SK-N-SH (cell line): ENCODE results near the gene NSUN2. TPM values are rescaled to one million over a fixed set of nuclear protein-coding genes. Genes with fewer than 3 reads are reported as not detected.

ENCODE experiments used
- CTCF ChIA-PET: fragments of 300-600, 350-600 bp; formaldehyde crosslinking; extraction: SDS; loops from one replicate; lab custom pipeline; 2021; lab: Yijun Ruan, JAX
- POLR2A ChIA-PET: fragments of 350-600 bp; sonication (Branson Sonifier 250); formaldehyde crosslinking; extraction: SDS; loops from one replicate; lab custom pipeline; 2020; ENCODE audit warnings: antibody characterized with exemption, inconsistent platforms; lab: Yijun Ruan, JAX
- DNase-seq: peaks from one replicate; pipeline ENCODE4 v3.0.0; 2012
- H2AFZ ChIP-seq: fragments of 200-600 bp; sonication (generic); 2 replicates; pipeline ENCODE4 v1.8.1; 2016; ENCODE audit warnings: antibody characterized with exemption, mild to moderate bottlenecking, low read depth
- H3F3A ChIP-seq: fragments of 200-600 bp; sonication (generic); replicated peaks from 2 replicates; pipeline ENCODE3; 2016; ENCODE audit warnings: antibody characterized with exemption, mild to moderate bottlenecking; ENCODE audit not compliant: insufficient read depth
- H3K27ac ChIP-seq, 2 experiments: fragments of 200-500 bp in 1 of 2; fragments of 200-600 bp in 1 of 2; sonication (Bioruptor generic) in 1 of 2; sonication (generic), shearing (Covaris generic) in 1 of 2; 2 replicates each; pipeline versions ENCODE4 v1.5.1 to v1.6.1; 2014 to 2016; ENCODE audit warnings: low read depth in 2 of 2, inconsistent platforms in 1 of 2, low read length in 1 of 2, mild to moderate bottlenecking in 1 of 2, mixed read lengths in 1 of 2
- H3K27me3 ChIP-seq: fragments of 200-600 bp; sonication (generic), shearing (Covaris generic); 2 replicates; pipeline ENCODE4 v1.6.1; 2016; ENCODE audit warnings: mixed run types; ENCODE audit not compliant: insufficient read depth
- H3K36me3 ChIP-seq, 2 experiments: fragments of 200-500 bp in 1 of 2; fragments of 200-600 bp in 1 of 2; sonication (Bioruptor generic) in 1 of 2; sonication (generic) in 1 of 2; replicated peaks in 1 of 2; 2 replicates each; pipeline versions ENCODE3 to v1.5.1; 2014 to 2016; ENCODE audit warnings: low read length in 1 of 2, mild to moderate bottlenecking in 1 of 2; ENCODE audit not compliant: insufficient read depth in 2 of 2, control insufficient read depth in 1 of 2
- H3K4me1 ChIP-seq, 2 experiments: fragments of 200-500 bp in 1 of 2; fragments of 200-600 bp in 1 of 2; sonication (Bioruptor generic) in 1 of 2; sonication (generic), shearing (Covaris generic) in 1 of 2; 2 replicates each; pipeline versions ENCODE4 v1.5.1 to v1.6.1; 2014 to 2016; ENCODE audit warnings: low read depth in 1 of 2, low read length in 1 of 2, mixed run types in 1 of 2; ENCODE audit not compliant: insufficient read depth in 2 of 2, control insufficient read depth in 1 of 2
- H3K4me2 ChIP-seq: fragments of 200-600 bp; sonication (generic), shearing (Covaris generic); 2 replicates; pipeline ENCODE4 v1.6.1; 2017; ENCODE audit warnings: mixed run types
- H3K4me3 ChIP-seq, 2 experiments: fragments of 200-500 bp in 1 of 2; fragments of 200-600 bp in 1 of 2; sonication (Bioruptor generic) in 1 of 2; sonication (generic), shearing (Covaris generic) in 1 of 2; 2 replicates each; pipeline versions ENCODE4 v1.5.1 to v1.8.1; 2014 to 2016; ENCODE audit warnings: low read depth in 2 of 2, inconsistent platforms in 1 of 2, low read length in 1 of 2, mild to moderate bottlenecking in 1 of 2, mixed read lengths in 1 of 2, moderate library complexity in 1 of 2
- H3K79me2 ChIP-seq: fragments of 200-600 bp; sonication (generic); 2 replicates; pipeline ENCODE4 v1.8.1; 2017; ENCODE audit warnings: mild to moderate bottlenecking; ENCODE audit not compliant: insufficient read depth
- H3K9ac ChIP-seq: fragments of 200-600 bp; sonication (generic); 2 replicates; pipeline ENCODE4 v1.6.1; 2017; ENCODE audit warnings: mixed run types
- H3K9me2 ChIP-seq: fragments of 200-600 bp; sonication (generic); 2 replicates; pipeline ENCODE4 v1.6.1; 2017; ENCODE audit warnings: mixed run types
- H3K9me3 ChIP-seq: fragments of 200-600 bp; sonication (generic); 2 replicates; pipeline ENCODE4 v1.6.1; 2017; ENCODE audit warnings: mixed run types, mild to moderate bottlenecking, moderate library complexity
- H4K20me1 ChIP-seq: fragments of 200-600 bp; sonication (generic); 2 replicates; pipeline ENCODE4 v1.6.1; 2017; ENCODE audit warnings: mild to moderate bottlenecking, mixed run types; ENCODE audit not compliant: insufficient read depth
- EZH2phosphoT487 ChIP-seq: fragments of 200-600 bp; sonication (generic); IDR thresholded peaks from 2 replicates; pipeline ENCODE4 v1.6.1; 2017; ENCODE audit warnings: low read depth, mixed run types, mild to moderate bottlenecking, antibody characterized with exemption, moderate library complexity, borderline replicate concordance
- FOSL2 ChIP-seq: IDR thresholded peaks from 2 replicates; pipeline ENCODE4 v1.4.0; 2012; ENCODE audit warnings: low read depth, mild to moderate bottlenecking, moderate library complexity, borderline replicate concordance
- FOXJ3 ChIP-seq: sonication (generic); formaldehyde crosslinking; IDR thresholded peaks from 2 replicates; pipeline ENCODE4 v1.5.1; 2020; ENCODE audit warnings: mild to moderate bottlenecking, missing genetic modification reagents
- FOXM1 ChIP-seq: IDR thresholded peaks from 2 replicates; pipeline ENCODE4 v1.4.0; 2012; ENCODE audit warnings: low read depth, mild to moderate bottlenecking
- GATA2 ChIP-seq: sonication (generic); formaldehyde crosslinking; IDR thresholded peaks from 2 replicates; pipeline ENCODE4 v1.5.0; 2020; ENCODE audit warnings: mild to moderate bottlenecking, missing genetic modification reagents
- JUND ChIP-seq: IDR thresholded peaks from 2 replicates; pipeline ENCODE4 v1.4.0; 2012
- MXI1 ChIP-seq: IDR thresholded peaks from 2 replicates; pipeline ENCODE4 v1.6.1; 2012; ENCODE audit warnings: mild to moderate bottlenecking, low read depth, low read length, improper control_type of control experiment
- NRF1 ChIP-seq: IDR thresholded peaks from 2 replicates; pipeline ENCODE4 v1.6.1; 2012; ENCODE audit warnings: low read depth, mild to moderate bottlenecking, low read length
- POLR2AphosphoS5 ChIP-seq: IDR thresholded peaks from 2 replicates; pipeline ENCODE4 v1.6.1; 2012; ENCODE audit warnings: low read depth, low read length
- RAD21 ChIP-seq: IDR thresholded peaks from 2 replicates; pipeline ENCODE4 v1.6.1; 2012; ENCODE audit warnings: mild to moderate bottlenecking, low read length
- RCOR1 ChIP-seq: fragments of 150-350 bp; IDR thresholded peaks from 2 replicates; pipeline ENCODE4 v1.6.1; 2017; ENCODE audit warnings: antibody characterized with exemption, low read length
- SIN3A ChIP-seq: IDR thresholded peaks from 2 replicates; pipeline ENCODE4 v1.6.1; 2012; ENCODE audit warnings: low read depth, mild to moderate bottlenecking, low read length, moderate library complexity, borderline replicate concordance
- TAF1 ChIP-seq: IDR thresholded peaks from 2 replicates; pipeline ENCODE4 v1.6.1; 2012; ENCODE audit warnings: low read depth, mild to moderate bottlenecking, low read length, moderate library complexity, borderline replicate concordance
- TEAD4 ChIP-seq: IDR thresholded peaks from 2 replicates; pipeline ENCODE4 v1.4.0; 2012; ENCODE audit warnings: mild to moderate bottlenecking, borderline replicate concordance; ENCODE audit not compliant: insufficient read depth
- WGBS: methylation state at CpG from one replicate; pipeline ENCODE4 v1.1.6; 2017; ENCODE audit warnings: low lambda C conversion rate; 5-methylcytosine and 5-hydroxymethylcytosine counted together
- polyA plus RNA-seq, 3 experiments: library from polyadenylated mRNA; depleted of rRNA; stranded (reverse); fragments of >200 nt; gene quantifications; 2 replicates each; pipeline ENCODE4 v1.2.3, GENCODE V29; 2012
- TF ChIP-seq, protein P1 (sequence below): fragments of 150-350 bp; IDR thresholded peaks from 2 replicates; pipeline ENCODE4 v1.6.1; 2017; ENCODE audit warnings: antibody characterized with exemption, low read length, low read depth, borderline replicate concordance
- TF ChIP-seq, protein P2 (sequence below): IDR thresholded peaks from 2 replicates; pipeline ENCODE4 v1.4.0; 2012; ENCODE audit warnings: low read depth

The NSUN2 gene
- polyA plus RNA-seq, 1 of the 3 experiments (the other 2 are of a cell fraction): 78.9 TPM

DNA sequence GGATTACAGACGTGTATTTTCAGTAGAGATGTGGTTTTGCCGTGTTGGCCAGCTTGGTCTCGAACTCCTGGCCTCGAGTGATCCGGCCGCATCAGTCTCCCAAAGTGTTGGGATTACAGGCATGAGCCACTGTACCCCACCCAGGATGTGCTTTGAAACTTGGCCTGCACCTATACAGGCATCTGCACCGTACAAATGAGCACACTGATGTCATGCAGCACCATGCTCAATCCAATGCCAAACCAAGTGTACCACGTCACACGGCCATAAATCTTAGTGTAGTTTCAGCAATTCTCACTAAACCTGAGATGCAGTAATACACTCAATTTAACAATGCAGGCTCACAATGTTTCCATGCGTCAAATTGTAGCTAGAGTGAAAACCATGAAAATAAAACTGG, 6.3 kb downstream of the NSUN2 start (continued):
- TF ChIP-seq, protein P1, sequence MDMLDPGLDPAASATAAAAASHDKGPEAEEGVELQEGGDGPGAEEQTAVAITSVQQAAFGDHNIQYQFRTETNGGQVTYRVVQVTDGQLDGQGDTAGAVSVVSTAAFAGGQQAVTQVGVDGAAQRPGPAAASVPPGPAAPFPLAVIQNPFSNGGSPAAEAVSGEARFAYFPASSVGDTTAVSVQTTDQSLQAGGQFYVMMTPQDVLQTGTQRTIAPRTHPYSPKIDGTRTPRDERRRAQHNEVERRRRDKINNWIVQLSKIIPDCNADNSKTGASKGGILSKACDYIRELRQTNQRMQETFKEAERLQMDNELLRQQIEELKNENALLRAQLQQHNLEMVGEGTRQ: no peak
- no peak for TF ChIP-seq POLR2AphosphoS5
- TF ChIP-seq RCOR1: no peak
- no peak for TF ChIP-seq FOXJ3
- no peak for TF ChIP-seq GATA2
- TF ChIP-seq FOSL2: no peak

DNA sequence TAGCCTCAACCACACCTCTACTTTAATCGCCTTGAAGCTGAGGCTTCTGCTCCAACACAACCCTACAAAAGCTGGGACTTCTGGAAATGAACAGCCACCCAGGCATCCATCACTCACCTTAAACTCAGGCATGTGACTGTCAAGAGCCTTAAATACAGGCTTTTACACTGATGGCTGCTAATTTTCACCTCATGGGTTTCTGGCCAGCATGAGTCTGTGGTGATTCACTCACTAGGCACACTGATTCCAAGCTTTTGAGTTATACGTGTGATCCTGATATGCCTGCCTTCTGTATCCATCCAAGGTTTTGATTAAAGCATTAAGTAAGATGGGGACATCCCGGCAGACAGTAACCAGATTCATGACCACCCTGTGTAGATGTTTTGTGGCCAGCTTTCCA, 8.9 kb downstream of the NSUN2 start:
- no peak overlapping the region for H3K4me2 ChIP-seq
- H3K79me2 ChIP-seq: peaks cover 84% of the 10 kb centered on the region
- no peaks in the 10 kb centered on the region for H3K4me1 ChIP-seq
- H3F3A ChIP-seq: peaks cover 11% of the 10 kb centered on the region
- H2AFZ ChIP-seq: no peak overlapping the region
- no peak overlapping the region; a peak in 1 of 4 replicates for H3K27ac ChIP-seq
- H3K9me2 ChIP-seq: no peaks in the 10 kb centered on the region
- H4K20me1 ChIP-seq: peaks cover 31% of the 10 kb centered on the region; the same call in 1 of the 2 replicates
- POLR2A ChIA-PET: no interaction called here
- no peak overlapping the region for H3K4me3 ChIP-seq
- DNase-seq: no peak
- TF ChIP-seq GATA2: no peak
- TF ChIP-seq NRF1: no peak
- TF ChIP-seq SIN3A: no peak
- no peak for TF ChIP-seq RCOR1
- no peak for TF ChIP-seq MXI1
- no peak for TF ChIP-seq POLR2AphosphoS5
- no peak for TF ChIP-seq TEAD4
- TF ChIP-seq, protein P2, sequence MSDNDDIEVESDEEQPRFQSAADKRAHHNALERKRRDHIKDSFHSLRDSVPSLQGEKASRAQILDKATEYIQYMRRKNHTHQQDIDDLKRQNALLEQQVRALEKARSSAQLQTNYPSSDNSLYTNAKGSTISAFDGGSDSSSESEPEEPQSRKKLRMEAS: no peak
- TF ChIP-seq TAF1: no peak
- TF ChIP-seq FOXM1: no peak
- no peak for TF ChIP-seq EZH2phosphoT487
- TF ChIP-seq, all 33 proteins: peak for 0
- Histone ChIP-seq H3K27me3 (no peaks in the 10 kb centered on the region), H3K9me3 (no peaks in the 10 kb centered on the region), H3K36me3 (peaks cover 82 to 89% of the 10 kb centered on the region in 2 experiments), H3K9ac (no peak overlapping the region)
- WGBS: 87% methylated on average over 3 of the region's 3 CpGs
- CTCF ChIA-PET: interaction anchor here (0.7 to 1.0 kb wide), 2 partner anchors 41 to 167 kb away, joined by 3 read pairs; no protein-coding TSS in a partner anchor

DNA sequence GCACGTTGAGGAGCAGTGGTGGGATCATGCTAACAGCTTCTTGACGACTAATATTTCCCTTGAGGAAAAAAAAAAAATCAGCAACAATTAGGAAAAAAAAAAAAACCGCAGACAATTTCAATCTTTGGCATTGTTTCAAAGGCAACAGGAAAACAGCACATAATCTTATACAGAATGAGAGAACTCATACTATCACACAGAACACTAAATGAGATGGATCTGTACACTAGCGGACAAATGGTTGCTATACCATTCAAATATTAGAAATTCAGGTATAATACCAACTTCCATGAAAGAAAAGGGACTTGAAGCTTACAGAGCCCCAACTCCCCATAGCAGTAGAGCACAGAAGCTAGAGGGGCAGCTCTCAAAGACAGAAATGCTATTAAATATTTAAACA, 9.6 kb downstream of the NSUN2 start:
- H3K27me3 ChIP-seq: no peaks in the 10 kb centered on the region
- ChIA-PET POLR2A (no interaction called here), CTCF (interaction anchor here (1.0 kb wide), 1 partner anchor 166 kb away, joined by 3 read pairs; no protein-coding TSS in a partner anchor)
- TF ChIP-seq FOXJ3 (no peak), JUND (no peak), RAD21 (no peak)
- peaks cover 84% of the 10 kb centered on the region for H3K79me2 ChIP-seq
- H3F3A ChIP-seq: peaks cover 19% of the 10 kb centered on the region
- no peak overlapping the region for H3K27ac ChIP-seq
- H3K9me3 ChIP-seq: no peaks in the 10 kb centered on the region
- no peak overlapping the region for H3K4me2 ChIP-seq
- no peak overlapping the region for H3K4me3 ChIP-seq
- no peaks in the 10 kb centered on the region for H3K9me2 ChIP-seq
- peaks cover 24% of the 10 kb centered on the region; the same call in 1 of the 2 replicates for H4K20me1 ChIP-seq
- 77% methylated on average over 4 of the region's 4 CpGs for WGBS
- DNase-seq: no peak
- H3K4me1 ChIP-seq: no peaks in the 10 kb centered on the region
- no peak overlapping the region for H3K9ac ChIP-seq
- H2AFZ ChIP-seq: no peak overlapping the region
- H3K36me3 ChIP-seq: peaks cover 84 to 89% of the 10 kb centered on the region in 2 experiments
